Measurements from ENCODE around the gene VIPR2. TPM values are rescaled to one million over a fixed set of nuclear protein-coding genes. Genes with fewer than 3 reads are reported as not detected.
A peak's percentile ranks its signal among the peaks of the same experiment; 100 is the strongest.

Gene VIPR2
- total and polyA plus RNA-seq, 2 of the 13 experiments (the other 11 are each of a cell fraction or from before 2014, with no cell fraction given): not detected

DNA sequence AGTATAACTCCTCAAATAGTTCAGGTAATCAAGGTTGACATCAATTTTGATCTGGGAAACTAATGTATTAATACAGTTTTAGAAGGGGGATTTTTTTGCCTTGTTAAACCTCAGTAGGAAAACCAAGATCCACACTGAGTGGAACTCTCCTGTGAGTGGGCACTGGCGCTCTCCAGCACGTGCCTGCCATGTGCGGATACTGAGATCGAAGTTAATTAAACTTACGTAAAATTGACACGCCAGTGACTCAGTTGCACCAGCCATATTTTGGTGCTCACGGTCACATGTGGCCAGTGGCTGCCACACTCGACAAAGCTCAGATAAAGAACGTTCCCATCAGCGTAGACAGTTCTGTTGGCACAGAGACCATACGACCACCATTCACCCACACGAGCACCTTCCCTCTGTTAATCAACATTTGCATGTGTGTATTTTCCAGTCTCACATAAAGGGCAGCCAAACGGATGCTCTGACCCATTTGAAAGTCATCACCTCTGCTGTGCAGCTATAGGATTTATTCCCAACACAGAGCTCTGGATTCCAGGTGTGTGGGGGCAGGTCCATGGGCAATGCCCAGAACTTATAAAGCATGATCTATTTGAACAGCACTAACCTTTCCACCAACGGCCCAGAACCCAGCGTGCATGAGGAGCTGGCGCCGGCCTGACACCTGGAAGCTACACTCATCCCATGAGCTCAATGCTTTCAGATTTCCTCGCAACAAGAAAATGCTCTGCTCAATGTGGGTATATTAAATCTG is 77.7 kb downstream of the VIPR2 start:
- Histone ChIP-seq H3K9me3 (ENCODE audit: low read length) (no peaks in the 10 kb centered on the region), H4K20me1 (ENCODE audit: insufficient read depth, low read length) (no peaks in the 10 kb centered on the region), H3K79me2 (ENCODE audit: insufficient read depth, low read length) (no peaks in the 10 kb centered on the region), H3K36me3 (replicated peaks in 1 of 2; ENCODE audit: control insufficient read depth in 1 of 2, insufficient read depth in 2 of 2, low read length in 2 of 2) (no peaks in the 10 kb centered on the region), H3K4me2 (ENCODE audit: low read depth, low read length) (no peak overlapping the region), H3K4me1 (ENCODE audit: insufficient read depth, low read length) (no peaks in the 10 kb centered on the region), H3K4me3 (replicated peaks in 1 of 3; ENCODE audit: insufficient read depth in 1 of 3, low read depth in 2 of 3, low read length in 3 of 3) (no peak overlapping the region), H3K27ac (ENCODE audit: extremely low read length, insufficient read depth, low read length) (no peak overlapping the region), H2AFZ (ENCODE audit: low read length) (no peak overlapping the region), H3K27me3 (ENCODE audit: control insufficient read depth in 1 of 2, insufficient read depth in 2 of 2, low read length in 2 of 2) (peaks cover 3 to 66% of the 10 kb centered on the region in 2 experiments; a peak in 4 of 5 replicates), H3K9ac (ENCODE audit: insufficient read depth, low read depth, low read length) (no peak overlapping the region)
- BruUV-seq (replicated peaks): no TSS peak
- ChIA-PET POLR2A (no interaction called here), CTCF (ENCODE audit: low intra/inter-chr PET ratio, low total read pairs) (no interaction called here)
- in situ Hi-C loops (cut with HindIII; ENCODE audit: extremely low pct_ligation_motif_present, low pct_unique_long_range_greater_than_20kb): no loop called here
- DNase-seq (ENCODE audit: low spot score) (no peak), FAIRE-seq (no peak), ATAC-seq (no peak)
- TF ChIP-seq HOXD1 (CRISPR knock-in tag; IDR thresholded peaks at IDR 0.05) (no peak), ZNF552 (CRISPR knock-in tag; IDR thresholded peaks at IDR 0.05; ENCODE audit: borderline replicate concordance) (no peak), KLF6 (CRISPR knock-in tag; IDR thresholded peaks at IDR 0.05) (no peak), ZNF160 (CRISPR knock-in tag; IDR thresholded peaks at IDR 0.05) (no peak), ZNF746 (CRISPR knock-in tag; IDR thresholded peaks at IDR 0.05) (no peak), ZNF777 (CRISPR knock-in tag; IDR thresholded peaks at IDR 0.05) (no peak), ZNF235 (CRISPR knock-in tag; IDR thresholded peaks at IDR 0.05; ENCODE audit: borderline replicate concordance) (no peak)
- TF ChIP-seq, protein P1, sequence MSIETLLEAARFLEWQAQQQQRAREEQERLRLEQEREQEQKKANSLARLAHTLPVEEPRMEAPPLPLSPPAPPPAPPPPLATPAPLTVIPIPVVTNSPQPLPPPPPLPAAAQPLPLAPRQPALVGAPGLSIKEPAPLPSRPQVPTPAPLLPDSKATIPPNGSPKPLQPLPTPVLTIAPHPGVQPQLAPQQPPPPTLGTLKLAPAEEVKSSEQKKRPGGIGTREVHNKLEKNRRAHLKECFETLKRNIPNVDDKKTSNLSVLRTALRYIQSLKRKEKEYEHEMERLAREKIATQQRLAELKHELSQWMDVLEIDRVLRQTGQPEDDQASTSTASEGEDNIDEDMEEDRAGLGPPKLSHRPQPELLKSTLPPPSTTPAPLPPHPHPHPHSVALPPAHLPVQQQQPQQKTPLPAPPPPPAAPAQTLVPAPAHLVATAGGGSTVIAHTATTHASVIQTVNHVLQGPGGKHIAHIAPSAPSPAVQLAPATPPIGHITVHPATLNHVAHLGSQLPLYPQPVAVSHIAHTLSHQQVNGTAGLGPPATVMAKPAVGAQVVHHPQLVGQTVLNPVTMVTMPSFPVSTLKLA (IDR thresholded peaks at IDR 0.05): peak; percentile 67
- WGBS (ENCODE audit: low lambda C conversion rate): 37% methylated on average over 18 of the region's 18 CpGs
- intact Hi-C loops (cut with micrococcal nuclease; ENCODE audit: unreplicated experiment): no loop called here
